B cell (primary cell): ENCODE measurements around the gene MRTFB.

Experiments used
- EZH2 ChIP-seq: IDR thresholded peaks from 2 replicates; pipeline ENCODE4 v1.6.1; 2012; ENCODE audit warnings: borderline replicate concordance, low read depth, mild to moderate bottlenecking, moderate library complexity, low read length; ENCODE audit not compliant: insufficient read depth, poor library complexity, severe bottlenecking
- TF ChIP-seq, protein P1 (sequence below): fragments of 200-600 bp; IDR thresholded peaks from one replicate; pipeline ENCODE4 v1.8.0; 2022; ENCODE audit warnings: antibody characterized with exemption, mild to moderate bottlenecking

DNA sequence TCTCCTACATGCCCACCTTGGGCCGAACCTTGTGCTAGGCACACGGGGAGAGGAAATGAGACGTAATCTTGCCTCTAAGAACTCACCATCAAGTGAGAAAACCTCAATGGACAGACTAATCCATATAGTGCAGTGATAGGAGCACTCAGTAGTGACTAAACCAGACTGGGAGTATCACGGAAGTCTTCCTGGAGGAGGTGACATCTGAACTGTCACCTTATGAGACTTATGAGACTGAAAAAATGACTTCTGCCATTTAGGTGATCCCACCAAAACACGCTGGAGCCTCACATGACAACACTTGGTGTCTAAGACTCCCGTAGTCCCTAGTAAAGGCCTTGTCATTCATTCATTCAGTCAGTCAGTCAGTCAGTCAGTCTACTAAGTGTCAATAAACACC lies 27.3 kb upstream of the MRTFB start:
- TF ChIP-seq, protein P1, sequence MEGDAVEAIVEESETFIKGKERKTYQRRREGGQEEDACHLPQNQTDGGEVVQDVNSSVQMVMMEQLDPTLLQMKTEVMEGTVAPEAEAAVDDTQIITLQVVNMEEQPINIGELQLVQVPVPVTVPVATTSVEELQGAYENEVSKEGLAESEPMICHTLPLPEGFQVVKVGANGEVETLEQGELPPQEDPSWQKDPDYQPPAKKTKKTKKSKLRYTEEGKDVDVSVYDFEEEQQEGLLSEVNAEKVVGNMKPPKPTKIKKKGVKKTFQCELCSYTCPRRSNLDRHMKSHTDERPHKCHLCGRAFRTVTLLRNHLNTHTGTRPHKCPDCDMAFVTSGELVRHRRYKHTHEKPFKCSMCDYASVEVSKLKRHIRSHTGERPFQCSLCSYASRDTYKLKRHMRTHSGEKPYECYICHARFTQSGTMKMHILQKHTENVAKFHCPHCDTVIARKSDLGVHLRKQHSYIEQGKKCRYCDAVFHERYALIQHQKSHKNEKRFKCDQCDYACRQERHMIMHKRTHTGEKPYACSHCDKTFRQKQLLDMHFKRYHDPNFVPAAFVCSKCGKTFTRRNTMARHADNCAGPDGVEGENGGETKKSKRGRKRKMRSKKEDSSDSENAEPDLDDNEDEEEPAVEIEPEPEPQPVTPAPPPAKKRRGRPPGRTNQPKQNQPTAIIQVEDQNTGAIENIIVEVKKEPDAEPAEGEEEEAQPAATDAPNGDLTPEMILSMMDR, result no peak
- no peak for TF ChIP-seq EZH2
